NCI-H2227 treated with DMSO at 0.1 percent for 48 hours (cell line): Measurements from ENCODE around the gene ADARB2.

Experiments used
- DNase-seq: peaks from one replicate; lab custom pipeline; 2025; lab: John Stamatoyannopoulos, UW

ADARB2 gene

DNA sequence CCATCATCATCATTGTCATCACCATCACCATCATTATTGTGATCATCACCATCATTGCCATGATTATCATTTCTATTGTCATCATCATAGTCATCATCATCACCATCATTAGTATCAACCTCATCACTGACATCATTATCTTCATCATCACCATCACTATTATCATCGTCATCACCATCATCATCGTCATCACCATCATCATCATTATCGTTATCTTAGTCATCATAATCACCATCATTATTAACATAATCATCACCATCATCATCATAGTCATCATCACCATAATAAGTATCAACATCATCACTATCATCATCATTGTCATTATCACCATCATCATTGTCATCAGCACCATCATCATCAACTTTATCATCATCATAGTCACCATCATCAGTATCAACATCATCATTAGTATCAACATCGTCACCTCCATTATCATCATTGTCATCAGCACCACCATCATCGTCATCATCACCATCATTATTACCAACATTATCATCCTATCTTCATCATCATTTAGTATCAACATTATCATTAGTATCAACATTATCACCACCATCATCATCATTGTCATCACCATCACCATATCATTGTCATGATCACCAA lies 241.3 kb downstream of the ADARB2 start:
- no peak for DNase-seq

DNA sequence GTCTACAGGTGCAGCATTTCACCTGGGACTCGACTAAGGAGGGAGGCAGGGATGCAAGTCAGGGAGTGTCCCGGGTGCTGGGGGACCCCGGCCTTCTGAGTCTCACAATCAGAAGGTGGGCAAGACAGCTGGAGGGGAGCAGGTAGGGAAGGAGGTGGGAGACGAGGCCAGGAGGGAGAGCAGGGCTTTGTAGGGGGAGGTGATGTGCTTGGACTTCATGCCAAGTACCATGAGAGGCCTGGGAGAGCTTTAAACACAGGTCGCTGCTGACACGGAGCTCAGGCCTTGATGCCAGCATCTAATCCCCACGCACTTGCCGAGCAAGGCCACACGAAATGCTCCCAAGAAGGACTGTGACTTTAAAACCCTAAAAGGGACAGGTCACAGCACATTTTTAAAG lies 244.7 kb downstream of the ADARB2 start:
- DNase-seq = no peak

GRCh38 chr10:1491901-1492300 lies 245.4 kb downstream of the ADARB2 start:
- no peak for DNase-seq

DNA sequence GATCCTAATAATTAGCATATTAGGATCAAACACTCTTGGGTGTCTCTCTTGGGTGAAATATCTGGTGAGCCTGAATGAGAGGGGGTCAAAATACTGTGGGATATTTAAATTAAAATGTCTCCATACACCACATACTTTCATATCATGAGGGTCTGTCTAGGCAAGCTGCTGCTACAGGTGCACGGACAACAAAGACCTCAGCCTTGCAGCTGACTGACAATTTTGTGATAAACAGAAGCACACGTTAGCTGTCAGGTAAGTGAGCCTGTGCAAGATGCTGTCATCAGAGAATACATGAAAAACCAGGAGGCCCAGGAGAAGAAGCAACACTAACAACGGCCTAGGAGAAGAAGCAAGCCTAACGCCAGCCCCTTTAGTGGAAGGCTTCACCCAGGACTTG lies 247.5 kb downstream of the ADARB2 start:
- DNase-seq = no peak

- DNase-seq = no peak
These were observed 248.3 kb downstream of the ADARB2 start for GRCh38 chr10:1488970-1489548.

DNA sequence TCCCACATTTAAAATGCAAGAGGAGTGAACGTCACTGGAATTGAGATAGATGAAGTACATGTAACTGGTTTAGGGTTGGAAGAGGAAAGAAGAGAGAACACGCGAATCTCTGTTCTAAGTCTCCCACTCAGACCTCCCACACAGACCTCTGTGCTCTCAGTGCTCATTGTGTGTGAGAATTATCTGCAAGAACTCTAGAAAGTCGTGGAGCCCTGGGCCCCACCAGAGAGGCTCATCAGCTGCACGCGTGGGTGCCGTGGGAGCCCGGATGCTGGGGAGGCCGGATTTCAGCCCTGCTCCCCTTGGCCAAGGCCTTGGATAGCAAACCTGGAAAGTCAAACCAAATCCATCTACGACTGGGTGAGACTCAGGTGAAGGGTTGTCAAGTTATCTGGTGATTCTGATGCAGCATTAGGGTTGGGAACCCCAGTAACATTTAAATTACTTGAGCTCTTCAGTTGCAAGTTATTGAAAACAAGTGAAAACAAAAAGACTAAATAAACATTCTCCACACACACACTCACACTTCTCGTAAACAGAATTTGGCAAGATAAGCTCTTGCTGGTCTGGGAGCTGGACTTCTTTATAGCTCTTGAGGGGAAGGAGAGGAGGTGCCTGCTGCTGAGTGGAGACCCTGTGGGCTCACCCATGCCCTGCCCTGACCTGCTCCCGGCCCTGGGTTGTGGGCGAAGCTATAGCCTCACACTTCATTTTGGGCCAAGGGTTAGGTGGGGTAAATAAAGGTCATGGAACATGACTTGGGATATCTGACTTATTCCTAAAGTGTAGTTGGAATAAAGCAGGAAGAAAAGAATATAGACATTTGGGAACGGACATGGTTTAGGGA lies 250.3 kb downstream of the ADARB2 start:
- DNase-seq = no peak

DNA sequence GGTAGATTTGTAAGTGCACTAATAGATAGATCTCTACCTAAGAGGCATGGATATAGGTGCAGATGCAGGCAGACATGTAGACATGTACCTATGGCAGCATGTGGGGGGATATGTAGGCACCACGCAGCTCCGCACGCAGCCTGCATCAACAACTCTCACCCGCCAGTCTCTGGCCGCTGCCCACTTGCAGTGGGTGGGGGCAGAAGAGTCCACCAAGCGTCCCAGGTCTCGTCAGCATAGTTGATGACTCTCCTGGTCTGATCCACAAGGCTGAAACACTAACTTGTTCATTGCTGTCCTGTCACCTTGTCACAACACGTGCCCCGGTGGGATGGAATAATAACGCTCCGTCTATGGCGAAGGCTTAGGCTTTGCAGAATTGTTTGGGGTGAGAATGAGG lies 252.0 kb downstream of the ADARB2 start:
- DNase-seq = no peak

- DNase-seq = no peak
These were observed 253.5 kb downstream of the ADARB2 start for GRCh38 chr10:1483826-1484225.

DNA sequence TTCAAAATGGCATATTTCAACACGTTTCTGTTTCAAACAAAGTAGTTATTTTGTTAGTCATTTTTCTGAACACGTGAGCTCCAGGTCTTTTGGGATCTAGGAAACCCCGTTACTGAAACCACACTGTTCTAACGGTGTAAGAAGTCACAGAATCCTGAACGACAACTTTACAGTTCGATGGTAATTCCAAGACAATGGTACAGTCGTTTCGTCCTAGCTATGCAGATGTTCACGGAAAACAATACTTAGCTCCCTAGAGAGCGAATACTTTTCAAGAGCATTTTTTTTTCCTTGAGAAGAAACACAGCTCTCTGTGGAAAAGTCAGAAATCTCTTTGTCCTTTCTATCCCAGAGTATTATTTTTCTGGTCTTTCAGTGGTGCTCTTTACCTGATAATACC lies 254.1 kb downstream of the ADARB2 start:
- no peak for DNase-seq

GRCh38 chr10:1477578-1477977 lies 259.7 kb downstream of the ADARB2 start:
- no peak for DNase-seq

- DNase-seq = peak; percentile 6
These were observed 260.9 kb downstream of the ADARB2 start for GRCh38 chr10:1476455-1476803.

- DNase-seq = no peak
These were observed 261.4 kb downstream of the ADARB2 start for GRCh38 chr10:1475771-1476454.

DNA sequence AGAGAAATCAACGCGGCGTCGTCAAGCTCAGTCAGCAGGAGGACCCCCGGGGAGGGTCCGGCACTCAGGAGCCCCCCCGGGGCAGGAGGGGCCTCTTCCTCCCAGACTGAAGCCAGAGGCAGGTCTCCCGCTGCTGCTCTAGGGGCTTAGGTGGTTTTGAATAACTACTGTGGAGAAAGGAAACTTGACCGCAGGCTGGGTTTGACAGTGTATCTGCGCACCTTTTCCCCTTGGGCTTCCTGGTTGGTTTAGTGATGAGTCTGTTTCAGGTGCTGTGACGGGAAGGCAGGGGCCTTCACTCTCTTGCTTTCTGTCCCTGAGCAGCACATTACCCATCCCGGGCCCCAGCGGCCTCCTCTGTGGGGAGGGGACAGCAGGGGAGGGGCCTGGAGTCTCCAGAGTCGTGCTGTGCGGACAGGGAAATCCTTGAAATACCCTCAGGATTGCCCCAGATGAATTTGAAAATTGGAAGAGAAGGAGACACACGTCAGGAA lies 262.2 kb downstream of the ADARB2 start:
- DNase-seq = no peak

GRCh38 chr10:1474376-1475097 lies 262.8 kb downstream of the ADARB2 start:
- DNase-seq = no peak

- DNase-seq = no peak
These were observed 263.5 kb downstream of the ADARB2 start for GRCh38 chr10:1473874-1474273.

DNA sequence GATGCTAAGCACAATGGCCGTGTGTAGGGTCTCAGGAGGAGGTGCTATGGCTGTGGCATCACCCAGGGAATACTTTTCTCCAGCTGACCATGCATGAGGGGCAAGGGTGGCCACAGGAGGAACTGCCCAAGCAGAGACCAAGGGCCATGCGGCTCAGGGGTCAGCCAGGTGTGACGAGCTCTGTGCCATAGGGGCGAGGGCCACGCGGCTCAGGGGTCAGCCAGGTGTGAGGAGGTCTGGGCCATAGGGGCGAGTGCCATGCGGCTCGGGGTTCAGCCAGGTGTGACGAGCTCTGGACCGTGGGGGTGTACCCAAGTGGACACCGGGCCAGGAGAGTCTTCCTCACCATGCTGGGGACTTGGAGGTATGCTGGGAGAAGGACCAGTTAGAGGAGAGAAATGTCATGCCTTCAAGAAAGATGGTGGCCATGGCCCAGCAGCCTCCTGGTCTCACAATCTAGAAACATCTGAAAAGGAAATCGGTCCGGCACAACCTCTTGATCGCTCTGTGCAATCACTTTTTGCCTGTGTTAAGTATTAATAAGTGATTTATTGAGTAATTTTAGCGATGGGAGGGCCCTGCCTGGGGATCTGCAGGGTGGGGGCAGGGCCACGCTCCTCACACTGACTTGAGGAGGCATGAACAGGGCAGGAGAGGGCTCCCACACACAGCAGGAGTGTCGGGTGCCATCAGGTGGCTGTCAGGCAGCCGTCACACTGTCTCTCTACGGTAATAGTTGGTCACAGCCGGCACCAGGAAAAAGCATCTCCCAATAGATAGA lies 265.0 kb downstream of the ADARB2 start:
- no peak for DNase-seq

GRCh38 chr10:1468811-1469210 lies 268.5 kb downstream of the ADARB2 start:
- no peak for DNase-seq

- peak; percentile 76 for DNase-seq
These were observed 269.8 kb downstream of the ADARB2 start for GRCh38 chr10:1467334-1468076.

DNA sequence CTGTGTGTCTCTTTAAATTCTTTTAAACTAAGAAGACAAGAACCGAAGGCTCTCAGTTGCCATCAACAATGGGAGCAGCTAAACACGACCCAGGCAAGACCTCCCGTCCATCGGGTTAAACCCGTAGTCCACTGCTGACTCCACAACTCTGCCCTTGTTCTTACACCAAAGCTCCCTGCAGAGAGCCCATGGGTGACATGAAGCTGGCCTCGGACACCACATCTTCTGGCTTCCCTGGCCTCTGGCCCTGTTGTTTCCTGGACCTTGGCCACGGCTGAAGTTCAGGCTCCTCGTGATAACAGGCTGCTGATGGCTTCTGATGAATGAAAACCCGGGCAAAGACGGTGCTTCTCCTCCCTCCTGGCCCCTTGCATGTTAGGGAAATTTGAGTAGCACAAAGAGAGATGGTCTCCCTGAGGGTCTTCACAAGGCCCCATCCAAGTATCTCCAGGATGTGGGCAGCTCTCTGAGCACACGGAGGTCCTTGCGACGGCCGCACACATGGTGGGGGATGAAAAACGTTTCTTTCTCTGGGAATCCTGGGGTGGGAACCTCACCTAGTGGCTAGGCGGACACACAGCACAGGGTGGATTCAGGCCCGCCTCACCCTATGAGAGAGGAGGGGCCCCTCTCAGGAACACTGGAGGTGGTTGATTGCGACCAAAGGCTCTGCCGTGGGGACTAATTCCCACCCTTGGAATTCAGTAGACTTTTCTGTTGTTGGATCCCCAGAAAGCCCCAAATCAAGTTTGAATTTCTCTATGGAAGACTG lies 271.1 kb downstream of the ADARB2 start:
- no peak for DNase-seq
